Sigmoid colon (tissue), 4 donors: ENCODE results near the gene SH3TC1.

Experiments
- EP300 ChIP-seq, 4 donors: sonication (generic); formaldehyde crosslinking; IDR thresholded peaks; one replicate each; pipeline ENCODE4 v1.6.1; 2017; ENCODE audit warnings: antibody characterized with exemption in 4 of 4
- POLR2A ChIP-seq, 2 donors: fragments of 450-650 bp; IDR thresholded peaks; one replicate each; pipeline ENCODE4 v1.6.1; 2016; ENCODE audit warnings: antibody characterized with exemption in 2 of 2, mild to moderate bottlenecking in 2 of 2, moderate library complexity in 2 of 2
- TF ChIP-seq, protein P1 (sequence below), 4 experiments: fragments of 450-650 bp in 3 of 4; fragments of 200-600 bp in 1 of 4; IDR thresholded peaks; one replicate each; pipeline ENCODE4 v1.5.1; 2016 to 2019; ENCODE audit warnings: antibody characterized with exemption in 4 of 4, mild to moderate bottlenecking in 3 of 4, moderate library complexity in 2 of 4

GRCh38 chr4:8270418-8270771, 71.3 kb downstream of the SH3TC1 start:
- TF ChIP-seq POLR2A (IDR thresholded peaks at IDR 0.05), result no peak
- TF ChIP-seq, protein P1, sequence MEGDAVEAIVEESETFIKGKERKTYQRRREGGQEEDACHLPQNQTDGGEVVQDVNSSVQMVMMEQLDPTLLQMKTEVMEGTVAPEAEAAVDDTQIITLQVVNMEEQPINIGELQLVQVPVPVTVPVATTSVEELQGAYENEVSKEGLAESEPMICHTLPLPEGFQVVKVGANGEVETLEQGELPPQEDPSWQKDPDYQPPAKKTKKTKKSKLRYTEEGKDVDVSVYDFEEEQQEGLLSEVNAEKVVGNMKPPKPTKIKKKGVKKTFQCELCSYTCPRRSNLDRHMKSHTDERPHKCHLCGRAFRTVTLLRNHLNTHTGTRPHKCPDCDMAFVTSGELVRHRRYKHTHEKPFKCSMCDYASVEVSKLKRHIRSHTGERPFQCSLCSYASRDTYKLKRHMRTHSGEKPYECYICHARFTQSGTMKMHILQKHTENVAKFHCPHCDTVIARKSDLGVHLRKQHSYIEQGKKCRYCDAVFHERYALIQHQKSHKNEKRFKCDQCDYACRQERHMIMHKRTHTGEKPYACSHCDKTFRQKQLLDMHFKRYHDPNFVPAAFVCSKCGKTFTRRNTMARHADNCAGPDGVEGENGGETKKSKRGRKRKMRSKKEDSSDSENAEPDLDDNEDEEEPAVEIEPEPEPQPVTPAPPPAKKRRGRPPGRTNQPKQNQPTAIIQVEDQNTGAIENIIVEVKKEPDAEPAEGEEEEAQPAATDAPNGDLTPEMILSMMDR (IDR thresholded peaks at IDR 0.05), result no peak
- TF ChIP-seq EP300 (IDR thresholded peaks at IDR 0.05), result no peak
